Nephron progenitor cell (in vitro differentiated cells): ENCODE measurements around the gene DNM1.

ENCODE experiments used
- DNase-seq: peaks from one replicate; pipeline ENCODE4 v3.0.0; 2021
- H3K27ac Mint-ChIP-seq: 2 replicates; pipeline ENCODE4 v1.8.0; 2021; ENCODE audit warnings: mild to moderate bottlenecking, moderate library complexity, mixed read lengths
- H3K27me3 Mint-ChIP-seq: 2 replicates; pipeline ENCODE4 v1.8.0; 2021; ENCODE audit warnings: mild to moderate bottlenecking, low read depth, mixed read lengths; ENCODE audit not compliant: poor library complexity
- H3K36me3 Mint-ChIP-seq: 2 replicates; pipeline ENCODE4 v1.8.0; 2021; ENCODE audit warnings: low read depth, mixed read lengths
- H3K4me1 Mint-ChIP-seq: 2 replicates; pipeline ENCODE4 v1.8.0; 2021; ENCODE audit warnings: mixed read lengths
- H3K4me3 Mint-ChIP-seq: 2 replicates; pipeline ENCODE4 v1.8.0; 2021; ENCODE audit warnings: mild to moderate bottlenecking, moderate library complexity, mixed read lengths
- H3K9me3 Mint-ChIP-seq: 2 replicates; pipeline ENCODE4 v1.8.0; 2021; ENCODE audit warnings: mild to moderate bottlenecking, moderate library complexity, mixed read lengths
- TF ChIP-seq, protein P1 (sequence below): fragments of 200-600 bp; sonication (generic); IDR thresholded peaks from 2 replicates; pipeline ENCODE4 v1.5.0; 2021; ENCODE audit warnings: antibody characterized with exemption

Gene DNM1

DNA sequence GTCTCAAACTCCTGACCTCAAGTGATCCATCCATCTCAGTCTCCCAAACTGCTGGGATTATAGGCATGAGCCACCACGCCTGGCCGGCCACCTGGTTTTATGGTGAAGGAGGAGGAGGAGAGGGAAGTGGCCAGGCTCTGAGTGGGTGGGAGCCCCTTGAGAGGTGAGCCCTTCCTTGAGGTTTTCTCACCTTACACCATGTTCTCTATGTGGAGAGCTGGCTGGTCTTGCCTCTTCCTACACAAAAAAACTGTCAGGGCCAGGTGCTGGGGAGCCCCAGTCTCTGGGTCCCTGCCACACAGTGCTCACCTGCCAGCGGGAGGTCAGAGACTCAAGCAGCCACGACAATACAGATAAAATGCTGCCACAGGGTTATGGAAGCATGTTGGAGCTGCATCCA lies 91.0 kb downstream of the DNM1 start:
- H3K36me3 Mint-ChIP-seq = peaks cover 6% of the 10 kb centered on the region
- peaks cover 18% of the 10 kb centered on the region for H3K4me1 Mint-ChIP-seq

GRCh38 chr9:128296340-128297220 lies 93.4 kb downstream of the DNM1 start:
- Mint-ChIP-seq H3K36me3 (peaks cover 4% of the 10 kb centered on the region), H3K27ac (no peak overlapping the region), H3K4me1 (peaks cover 18% of the 10 kb centered on the region), H3K9me3 (no peaks in the 10 kb centered on the region), H3K4me3 (no peak overlapping the region), H3K27me3 (no peaks in the 10 kb centered on the region)
- TF ChIP-seq, protein P1, sequence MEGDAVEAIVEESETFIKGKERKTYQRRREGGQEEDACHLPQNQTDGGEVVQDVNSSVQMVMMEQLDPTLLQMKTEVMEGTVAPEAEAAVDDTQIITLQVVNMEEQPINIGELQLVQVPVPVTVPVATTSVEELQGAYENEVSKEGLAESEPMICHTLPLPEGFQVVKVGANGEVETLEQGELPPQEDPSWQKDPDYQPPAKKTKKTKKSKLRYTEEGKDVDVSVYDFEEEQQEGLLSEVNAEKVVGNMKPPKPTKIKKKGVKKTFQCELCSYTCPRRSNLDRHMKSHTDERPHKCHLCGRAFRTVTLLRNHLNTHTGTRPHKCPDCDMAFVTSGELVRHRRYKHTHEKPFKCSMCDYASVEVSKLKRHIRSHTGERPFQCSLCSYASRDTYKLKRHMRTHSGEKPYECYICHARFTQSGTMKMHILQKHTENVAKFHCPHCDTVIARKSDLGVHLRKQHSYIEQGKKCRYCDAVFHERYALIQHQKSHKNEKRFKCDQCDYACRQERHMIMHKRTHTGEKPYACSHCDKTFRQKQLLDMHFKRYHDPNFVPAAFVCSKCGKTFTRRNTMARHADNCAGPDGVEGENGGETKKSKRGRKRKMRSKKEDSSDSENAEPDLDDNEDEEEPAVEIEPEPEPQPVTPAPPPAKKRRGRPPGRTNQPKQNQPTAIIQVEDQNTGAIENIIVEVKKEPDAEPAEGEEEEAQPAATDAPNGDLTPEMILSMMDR = no peak
- DNase-seq = no peak

More for the DNA sequence above, 91.0 kb downstream of the DNM1 start:
- DNase-seq = no peak
- peaks cover 3% of the 10 kb centered on the region for H3K27me3 Mint-ChIP-seq
- no peak overlapping the region for H3K4me3 Mint-ChIP-seq
- no peak overlapping the region for H3K27ac Mint-ChIP-seq
- no peaks in the 10 kb centered on the region for H3K9me3 Mint-ChIP-seq
- TF ChIP-seq, protein P1 = no peak

DNA sequence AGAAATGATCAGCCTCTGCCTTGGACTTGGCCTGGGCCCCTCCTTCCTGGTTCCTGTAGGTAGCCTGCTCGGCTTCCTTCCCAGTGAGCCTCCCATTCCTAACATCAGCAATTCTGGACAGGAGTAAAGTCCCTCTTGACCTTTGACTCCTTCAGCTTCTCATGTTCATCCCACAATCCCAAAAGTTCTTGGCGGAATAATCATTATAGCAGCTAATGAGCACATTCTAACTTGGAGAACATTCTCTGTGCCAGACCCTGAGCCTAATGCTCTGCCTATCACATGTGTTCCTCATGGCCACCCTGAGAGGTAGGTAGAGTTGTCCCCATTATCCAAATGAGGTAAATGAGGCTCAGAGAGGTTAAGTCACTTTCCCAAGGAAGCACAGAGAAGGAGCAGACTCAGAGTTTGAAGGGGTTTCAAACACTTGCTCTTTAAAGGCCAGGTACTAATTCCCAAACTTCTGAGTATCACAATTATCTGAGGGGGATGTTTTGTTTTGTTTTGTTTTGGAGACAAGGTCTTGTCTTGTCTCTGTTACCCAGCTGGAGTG lies 94.1 kb downstream of the DNM1 start:
- H3K27ac Mint-ChIP-seq = no peak overlapping the region

GRCh38 chr9:128298535-128299482 lies 95.6 kb downstream of the DNM1 start:
- DNase-seq = no peak
- Mint-ChIP-seq H3K4me3 (no peak overlapping the region), H3K4me1 (peaks cover 18% of the 10 kb centered on the region), H3K36me3 (no peaks in the 10 kb centered on the region), H3K27me3 (no peaks in the 10 kb centered on the region), H3K27ac (peak overlapping the region; percentile 3), H3K9me3 (no peaks in the 10 kb centered on the region)
- TF ChIP-seq, protein P1 = no peak

More for the DNA sequence above, 94.1 kb downstream of the DNM1 start:
- Mint-ChIP-seq H3K4me1 (peaks cover 18% of the 10 kb centered on the region), H3K4me3 (no peak overlapping the region), H3K36me3 (peaks cover 4% of the 10 kb centered on the region), H3K9me3 (no peaks in the 10 kb centered on the region), H3K27me3 (no peaks in the 10 kb centered on the region)
- DNase-seq = no peak
- TF ChIP-seq, protein P1 = no peak

DNA sequence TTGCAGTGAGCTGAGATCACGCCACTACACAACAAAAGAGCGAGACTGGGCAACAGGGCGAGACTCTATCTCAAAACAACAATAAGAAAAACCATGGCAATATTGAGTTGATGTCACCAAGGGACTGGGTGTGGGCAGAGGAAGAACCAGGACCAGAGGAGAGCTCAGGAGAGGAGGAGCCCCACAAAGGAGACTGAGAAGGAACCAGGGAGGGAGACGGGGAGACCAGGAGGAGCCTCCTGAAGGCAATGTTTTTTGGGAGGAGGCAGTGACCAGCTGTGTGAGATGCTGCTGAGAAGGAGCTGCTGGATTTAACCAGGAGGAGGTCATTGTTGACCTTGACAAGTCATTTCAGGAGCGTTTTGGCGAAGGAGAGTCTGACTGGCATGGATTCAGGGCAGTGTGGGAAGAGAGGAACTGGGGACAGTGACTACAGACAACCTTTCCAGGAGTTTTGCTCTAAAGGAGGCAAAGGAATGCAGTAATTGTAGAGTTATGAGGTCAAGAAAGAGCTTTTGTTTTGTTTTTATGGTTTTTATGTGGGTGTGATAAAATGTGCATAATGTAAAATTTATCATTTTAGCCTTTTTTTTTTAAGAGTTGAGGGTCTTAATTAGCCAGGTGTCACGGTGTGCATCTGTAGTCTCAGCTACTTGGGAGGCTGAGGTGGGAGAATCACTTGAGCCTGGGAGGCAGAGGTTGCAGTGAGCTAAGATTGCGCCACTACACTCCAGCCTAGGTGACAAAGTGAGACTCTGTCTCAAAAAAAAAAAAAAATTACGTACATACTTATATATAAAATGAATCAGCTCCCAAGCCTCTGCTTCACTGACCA lies 101.2 kb downstream of the DNM1 start:
- Mint-ChIP-seq H3K36me3 (peaks cover 14% of the 10 kb centered on the region), H3K4me3 (no peak overlapping the region), H3K9me3 (no peaks in the 10 kb centered on the region), H3K4me1 (peaks cover 4% of the 10 kb centered on the region), H3K27ac (no peak overlapping the region), H3K27me3 (no peaks in the 10 kb centered on the region)
- DNase-seq = no peak
- TF ChIP-seq, protein P1 = no peak
